Pancreas (tissue), 10 donors: ENCODE data around the gene ENO3. TPM values are rescaled to one million over a fixed set of nuclear protein-coding genes. Genes with fewer than 3 reads are reported as not detected.

ENCODE experiments used
- ATAC-seq, 4 donors: fragments of 200-7000 bp; cut with Tn5 transposase; one replicate each; pipeline versions ENCODE4 v1.8.0 to v1.9.1; 2020; ENCODE audit warnings: mild to moderate bottlenecking in 4 of 4, moderate library complexity in 4 of 4
- DNase-seq, 6 donors: peaks; one replicate each; pipeline ENCODE4 v3.0.0-alpha.2; 2020
- FAIRE-seq: peaks from 2 replicates; lab custom pipeline; 2012; peaks lifted over from hg19 to GRCh38; lab: Jason Lieb, UNC
- H3K27ac ChIP-seq, 4 donors: fragments of 200-600 bp; sonication (generic); 1 replicate in 3 of 4; 2 replicates in 1 of 4; pipeline versions ENCODE4 v1.5.0 to v1.8.0; 2020
- H3K27me3 ChIP-seq, 4 donors: fragments of 200-600 bp; one replicate each; pipeline ENCODE4 v1.8.0; 2021
- H3K36me3 ChIP-seq, 3 donors: fragments of 200-600 bp; sonication (generic) in 1 of 3; one replicate each; pipeline versions ENCODE4 v1.5.0 to v1.8.0; 2020 to 2021
- H3K4me1 ChIP-seq, 3 donors: fragments of 200-600 bp; one replicate each; pipeline ENCODE4 v1.8.0; 2021
- H3K4me3 ChIP-seq, 4 donors: fragments of 200-600 bp; sonication (generic) in 2 of 4; one replicate each; pipeline versions ENCODE4 v1.5.0 to v1.8.0; 2020 to 2021
- H3K9me3 ChIP-seq, 4 donors: fragments of 200-600 bp; one replicate each; pipeline ENCODE4 v1.8.0; 2021
- WGBS, 2 donors: extraction: QIAGEN DNeasy Blood & Tissue Kit; methylation state at CpG; one replicate each; pipeline ENCODE4 v1.1.7; 2013; 5-methylcytosine and 5-hydroxymethylcytosine counted together
- intact Hi-C, 3 donors: fragments of 100-400 bp; cut with DNase I; formaldehyde crosslinking; loops; one replicate each; pipeline versions ENCODE4 v1.11.1 to v1.14.2; 2022
- polyA plus RNA-seq, 2 donors: library from polyadenylated mRNA; stranded (reverse); fragments of 200-250 nt; gene quantifications; one replicate each; pipeline ENCODE4 v1.2.3, GENCODE V29; 2013
- total RNA-seq, 6 donors: library from RNA; stranded (reverse); fragmentation: NEBNext Ultra II Directional in 4 of 6; extraction: Animal tissue kit (Norgen Biotek cat#: 25700) in 4 of 6; gene quantifications; one replicate each; pipeline versions ENCODE4 v1.2.1 to v1.2.4, GENCODE V29; 2021 to 2023
- TF ChIP-seq, protein P1 (sequence below), 4 donors: fragments of 200-600 bp; sonication (generic) in 3 of 4; IDR thresholded peaks; one replicate each; pipeline versions ENCODE4 v1.5.0 to v1.8.0; 2021; ENCODE audit warnings: antibody characterized with exemption in 4 of 4
- donor health status: healthy with polysubstance abuse.
- donor health status: DM: no; HTN: no; CAD: no; lungs with moderate emphysema.
- donor health status: DM: no; HTN: no; CAD: no.
- donor health status: control.
- donor health status: control.
- donor health status: Bipolar disorder and iron deficiency.
- donor health status: DM: yes; HTN: yes; CAD: no.
- donor health status: DM: no; HTN: no; CAD: no.
- donor health status: DM: no; HTN: no; CAD: no.
- donor health status: DM: yes; HTN: yes; CAD: no.

Gene ENO3
- total and polyA plus RNA-seq, 8 donors, result 1.5 to 20.3 (median 2.6) TPM

DNA sequence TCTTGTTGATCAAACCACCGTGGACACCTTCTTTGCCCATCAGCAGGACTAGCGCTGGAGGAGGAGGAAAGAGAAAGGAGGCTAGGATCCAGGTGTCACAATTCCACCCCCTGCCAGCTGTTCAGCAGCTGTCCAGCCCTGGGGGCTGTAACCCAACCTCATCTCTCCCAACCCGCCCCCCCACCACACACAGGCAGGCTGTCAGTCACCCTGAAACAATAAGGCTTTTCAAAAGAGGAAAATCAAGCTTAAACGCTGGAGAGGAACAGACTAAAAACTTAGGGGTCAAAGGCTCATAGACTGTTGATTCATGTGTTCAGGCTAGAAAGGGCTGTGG lies 5.0 kb upstream of the ENO3 start:
- Histone ChIP-seq H3K27me3 (no peaks in the 10 kb centered on the region), H3K4me3 (peak overlapping the region in 2 of 4 donors; percentile 98 to 100), H3K4me1 (peaks cover 5 to 36% (median 14%) of the 10 kb centered on the region in 3 donors), H3K36me3 (peaks cover 0 to 23% (median 0%) of the 10 kb centered on the region in 3 donors), H3K9me3 (no peaks in the 10 kb centered on the region), H3K27ac (no peak overlapping the region)
- 27 to 39% methylated on average over 4 of the region's 4 CpGs for WGBS, 2 donors
- FAIRE-seq, result no peak
- TF ChIP-seq, protein P1, sequence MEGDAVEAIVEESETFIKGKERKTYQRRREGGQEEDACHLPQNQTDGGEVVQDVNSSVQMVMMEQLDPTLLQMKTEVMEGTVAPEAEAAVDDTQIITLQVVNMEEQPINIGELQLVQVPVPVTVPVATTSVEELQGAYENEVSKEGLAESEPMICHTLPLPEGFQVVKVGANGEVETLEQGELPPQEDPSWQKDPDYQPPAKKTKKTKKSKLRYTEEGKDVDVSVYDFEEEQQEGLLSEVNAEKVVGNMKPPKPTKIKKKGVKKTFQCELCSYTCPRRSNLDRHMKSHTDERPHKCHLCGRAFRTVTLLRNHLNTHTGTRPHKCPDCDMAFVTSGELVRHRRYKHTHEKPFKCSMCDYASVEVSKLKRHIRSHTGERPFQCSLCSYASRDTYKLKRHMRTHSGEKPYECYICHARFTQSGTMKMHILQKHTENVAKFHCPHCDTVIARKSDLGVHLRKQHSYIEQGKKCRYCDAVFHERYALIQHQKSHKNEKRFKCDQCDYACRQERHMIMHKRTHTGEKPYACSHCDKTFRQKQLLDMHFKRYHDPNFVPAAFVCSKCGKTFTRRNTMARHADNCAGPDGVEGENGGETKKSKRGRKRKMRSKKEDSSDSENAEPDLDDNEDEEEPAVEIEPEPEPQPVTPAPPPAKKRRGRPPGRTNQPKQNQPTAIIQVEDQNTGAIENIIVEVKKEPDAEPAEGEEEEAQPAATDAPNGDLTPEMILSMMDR (IDR thresholded peaks at IDR 0.05), result no peak
- intact Hi-C loops, result no loop called here
- no peak for ATAC-seq
- no peak for DNase-seq

DNA sequence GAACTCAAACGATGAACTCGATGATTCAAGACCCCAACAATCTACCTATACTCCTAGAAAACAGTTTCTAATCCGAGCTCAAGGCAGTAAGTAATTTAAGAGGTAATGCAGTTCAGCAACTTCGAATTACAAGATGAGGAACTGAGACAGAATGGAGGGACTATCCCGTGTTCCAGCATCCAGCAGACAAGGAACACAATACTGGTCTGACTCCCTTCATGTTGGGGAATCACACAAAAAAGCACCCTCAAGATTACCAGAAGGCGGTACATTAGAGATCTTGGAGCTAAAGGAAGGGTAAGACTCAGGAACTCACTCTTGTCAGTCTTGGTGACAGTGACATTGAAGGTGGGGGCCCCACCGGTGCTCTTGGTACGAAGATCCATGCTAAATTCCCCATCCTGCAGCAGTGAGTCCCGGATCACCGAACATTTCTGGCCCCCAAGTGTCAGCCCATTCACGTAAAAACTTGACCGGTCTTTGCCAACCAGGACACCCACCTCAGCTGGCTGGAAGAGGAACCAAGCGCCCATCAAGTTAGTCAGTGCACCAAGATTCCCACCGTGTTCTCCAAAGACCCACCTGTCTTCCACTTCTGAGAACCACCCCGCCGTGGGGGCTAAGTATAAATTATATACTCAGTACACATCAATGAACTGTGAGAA lies 4.5 kb upstream of the ENO3 start:
- no peaks in the 10 kb centered on the region for H3K27me3 ChIP-seq
- TF ChIP-seq, protein P1 (IDR thresholded peaks at IDR 0.05), result no peak
- no peak overlapping the region for H3K27ac ChIP-seq
- peaks cover 0 to 23% (median 0%) of the 10 kb centered on the region in 3 donors for H3K36me3 ChIP-seq
- intact Hi-C loops, result no loop called here
- 28 to 38% methylated on average over 16 of the region's 16 CpGs for WGBS, 2 donors
- H3K4me1 ChIP-seq, result peaks cover under 1 to 31% (median 10%) of the 10 kb centered on the region in 3 donors
- H3K4me3 ChIP-seq, result peak overlapping the region in 3 of 4 donors; percentile 96 to 100 (median 98)
- no peaks in the 10 kb centered on the region for H3K9me3 ChIP-seq
- ATAC-seq (no peak), DNase-seq (peak in 1 of 6 donors; percentile 20), FAIRE-seq (no peak)

DNA sequence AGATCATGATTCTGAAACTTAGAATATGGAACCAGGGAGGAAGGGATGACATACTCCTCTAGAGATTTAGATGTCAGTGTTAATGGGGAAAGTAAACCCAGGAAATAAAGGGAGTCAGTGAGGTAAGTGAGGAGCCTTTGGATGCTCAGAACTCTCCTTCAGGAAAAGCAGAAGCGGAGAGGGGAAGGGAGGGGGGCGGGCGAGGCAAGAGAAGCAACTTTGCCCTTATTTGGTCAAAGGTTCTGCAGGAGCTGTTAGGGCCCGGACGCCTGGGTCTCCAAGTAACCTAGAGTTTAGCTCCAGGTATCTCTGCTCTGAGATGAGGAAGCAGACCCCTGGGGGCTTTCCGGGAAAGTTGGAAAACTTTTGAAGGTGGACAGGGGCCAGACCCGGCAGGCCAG lies 3.9 kb upstream of the ENO3 start:
- ATAC-seq (no peak), FAIRE-seq (no peak), DNase-seq (no peak)
- WGBS, 2 donors, result 4 to 7% methylated on average over 7 of the region's 7 CpGs
- Histone ChIP-seq H3K4me3 (peak overlapping the region; percentile 94 to 100 (median 97)), H3K9me3 (no peaks in the 10 kb centered on the region), H3K4me1 (peaks cover 0 to 25% (median 6%) of the 10 kb centered on the region in 3 donors), H3K27me3 (no peaks in the 10 kb centered on the region), H3K27ac (peak overlapping the region; percentile 81 to 99 (median 94)), H3K36me3 (peaks cover 0 to 23% (median 0%) of the 10 kb centered on the region in 3 donors)
- TF ChIP-seq, protein P1 (IDR thresholded peaks at IDR 0.05), result no peak
- intact Hi-C loops, result no loop called here

DNA sequence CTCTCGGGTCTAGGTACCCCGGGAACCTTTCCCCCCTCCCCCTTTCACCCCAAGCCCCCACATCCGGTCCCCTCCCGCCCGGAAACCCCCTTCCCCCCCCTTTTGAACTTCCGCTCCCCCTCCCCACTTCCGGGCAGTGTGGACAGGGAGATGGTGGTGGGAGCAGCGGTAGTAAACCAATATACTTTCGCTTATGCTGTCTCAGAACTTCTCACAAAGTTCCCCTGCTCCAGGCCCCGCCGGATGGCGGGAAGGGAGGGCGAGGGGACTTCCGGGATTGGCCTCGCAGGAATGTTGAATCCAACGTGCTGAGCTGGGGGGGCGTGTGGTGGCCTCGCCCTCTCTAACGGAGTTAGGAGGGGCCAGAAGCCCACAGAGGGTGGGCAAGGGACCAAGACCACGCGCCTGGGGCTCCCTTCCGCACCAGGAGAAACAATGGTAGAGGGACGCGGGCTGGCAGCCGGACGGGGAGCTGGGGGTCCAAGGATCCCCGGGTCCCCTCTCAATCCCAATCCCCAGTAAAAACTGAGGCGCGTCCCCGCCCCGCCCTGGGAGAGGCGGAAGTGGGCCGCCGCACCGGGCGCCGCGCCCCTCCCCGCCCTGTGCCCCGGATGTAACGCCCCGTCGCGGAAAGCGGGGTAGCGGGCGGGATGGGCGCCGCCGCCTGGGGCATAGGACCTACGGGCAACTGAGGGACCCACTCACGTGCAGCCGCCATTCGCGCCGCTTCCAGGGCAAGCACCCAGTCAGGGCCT lies 3.3 kb upstream of the ENO3 start:
- Histone ChIP-seq H3K9me3 (no peaks in the 10 kb centered on the region), H3K27me3 (no peaks in the 10 kb centered on the region), H3K36me3 (peaks cover 0 to 22% (median 0%) of the 10 kb centered on the region in 3 donors), H3K4me1 (peaks cover 0 to 24% (median 6%) of the 10 kb centered on the region in 3 donors), H3K27ac (peak overlapping the region; percentile 81 to 99 (median 94)), H3K4me3 (peak overlapping the region; percentile 94 to 100 (median 97))
- TF ChIP-seq, protein P1 (IDR thresholded peaks at IDR 0.05), result no peak
- WGBS, 2 donors, result 0 to 1% methylated on average over 40 to 56 of the region's 56 CpGs
- FAIRE-seq (no peak), DNase-seq (peak; percentile 53 to 86 (median 68)), ATAC-seq (peak; percentile 40 to 59 (median 51))
- intact Hi-C loops, result no loop called here
